Astrocyte (in vitro differentiated cells and primary cell): ENCODE data around the gene IFIT2. TPM values are rescaled to one million over a fixed set of nuclear protein-coding genes. Genes with fewer than 3 reads are reported as not detected.

Experiments used
- DNase-seq: peaks from one replicate; pipeline ENCODE4 v3.0.0-alpha.2; 2010; ENCODE audit warnings: low read depth
- FAIRE-seq: peaks from 2 replicates; lab custom pipeline; 2011; peaks lifted over from hg19 to GRCh38; lab: Jason Lieb, UNC
- H2AFZ ChIP-seq: 2 replicates; pipeline ENCODE4 v1.6.0; 2012; ENCODE audit warnings: low read depth, low read length, inconsistent platforms
- H3K27ac ChIP-seq: 2 replicates; pipeline ENCODE4 v1.5.1; 2011; ENCODE audit warnings: low read depth, low read length, inconsistent platforms
- H3K27me3 ChIP-seq: 2 replicates; pipeline ENCODE4 v1.6.0; 2011; ENCODE audit warnings: low read length, inconsistent platforms; ENCODE audit not compliant: insufficient read depth
- H3K36me3 ChIP-seq: 2 replicates; pipeline ENCODE4 v1.5.1; 2011; ENCODE audit warnings: low read length, inconsistent platforms; ENCODE audit not compliant: insufficient read depth
- H3K4me1 ChIP-seq: 2 replicates; pipeline ENCODE4 v1.5.1; 2011; ENCODE audit warnings: low read length, inconsistent platforms; ENCODE audit not compliant: insufficient read depth
- H3K4me2 ChIP-seq: 2 replicates; pipeline ENCODE4 v1.6.0; 2012; ENCODE audit warnings: low read length, inconsistent platforms
- H3K4me3 ChIP-seq: 2 replicates; pipeline ENCODE4 v1.5.1; 2011; ENCODE audit warnings: low read depth, mild to moderate bottlenecking, low read length, inconsistent platforms; ENCODE audit not compliant: insufficient read depth
- H3K79me2 ChIP-seq: 2 replicates; pipeline ENCODE4 v1.6.0; 2012; ENCODE audit warnings: mild to moderate bottlenecking, low read length, inconsistent platforms; ENCODE audit not compliant: insufficient read depth
- H3K9ac ChIP-seq: 2 replicates; pipeline ENCODE4 v1.6.0; 2012; ENCODE audit warnings: mild to moderate bottlenecking, low read length, inconsistent platforms
- H3K9me3 ChIP-seq: 2 replicates; pipeline ENCODE4 v1.5.1; 2012; ENCODE audit warnings: low read depth, mild to moderate bottlenecking, low read length, inconsistent platforms; ENCODE audit not compliant: insufficient read depth
- H4K20me1 ChIP-seq: 2 replicates; pipeline ENCODE4 v1.6.0; 2012; ENCODE audit warnings: low read length, inconsistent platforms; ENCODE audit not compliant: insufficient read depth
- H3K27ac Mint-ChIP-seq: one replicate; pipeline ENCODE4 v1.8.0; 2021; ENCODE audit warnings: mild to moderate bottlenecking, mixed read lengths; ENCODE audit not compliant: unreplicated experiment
- H3K27me3 Mint-ChIP-seq: one replicate; pipeline ENCODE4 v1.8.0; 2021; ENCODE audit warnings: low read depth, mixed read lengths; ENCODE audit not compliant: unreplicated experiment
- H3K36me3 Mint-ChIP-seq: one replicate; pipeline ENCODE4 v1.8.0; 2021; ENCODE audit warnings: low read depth, mixed read lengths; ENCODE audit not compliant: unreplicated experiment
- H3K4me1 Mint-ChIP-seq: one replicate; pipeline ENCODE4 v1.8.0; 2021; ENCODE audit warnings: low read depth, mixed read lengths; ENCODE audit not compliant: unreplicated experiment
- H3K4me3 Mint-ChIP-seq: one replicate; pipeline ENCODE4 v1.8.0; 2021; ENCODE audit warnings: mild to moderate bottlenecking, moderate library complexity, mixed read lengths; ENCODE audit not compliant: unreplicated experiment
- H3K9me3 Mint-ChIP-seq: one replicate; pipeline ENCODE4 v1.8.0; 2021; ENCODE audit warnings: mild to moderate bottlenecking, mixed read lengths; ENCODE audit not compliant: unreplicated experiment
- EZH2 ChIP-seq: IDR thresholded peaks from 2 replicates; pipeline ENCODE4 v1.6.1; 2012; ENCODE audit warnings: mild to moderate bottlenecking, low read length, inconsistent platforms; ENCODE audit not compliant: insufficient read depth
- total RNA-seq: library from RNA; stranded (reverse); gene quantifications from 2 replicates; pipeline ENCODE4 v1.2.1, GENCODE V29; 2021
- TF ChIP-seq, protein P1 (sequence below): IDR thresholded peaks from 2 replicates; pipeline ENCODE4 v1.5.1; 2011; ENCODE audit warnings: low read depth, mild to moderate bottlenecking, inconsistent platforms, low read length, moderate library complexity; ENCODE audit not compliant: insufficient read depth

The IFIT2 gene
- total RNA-seq, 1 donor from 2014 or later, result 36.0 TPM

DNA sequence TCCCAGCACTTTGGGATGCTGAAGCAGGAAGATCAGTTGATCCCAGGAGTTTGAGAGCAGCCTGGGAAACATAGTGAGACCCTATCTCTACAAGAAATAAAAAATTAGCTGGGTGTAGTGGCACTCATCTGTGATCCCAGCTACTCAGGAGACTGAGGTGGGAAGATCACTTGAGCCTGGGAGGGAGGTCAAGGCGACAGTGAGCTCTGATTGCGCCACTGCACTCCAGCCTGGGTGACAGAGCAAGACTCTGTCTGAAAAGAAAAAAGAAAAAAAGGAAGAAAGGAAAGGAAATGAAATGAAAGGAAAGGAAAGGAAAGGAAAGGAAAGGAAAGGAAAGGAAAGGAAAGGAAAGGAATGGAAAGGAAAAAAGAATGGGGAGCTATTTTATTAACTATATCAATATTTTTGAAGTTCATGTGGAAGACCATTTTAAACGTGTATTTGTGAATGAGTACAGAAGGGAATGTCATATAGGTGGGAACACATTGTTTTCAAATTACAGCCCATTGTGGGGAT, 7.1 kb upstream of the IFIT2 start:
- Histone ChIP-seq H3K4me2 (no peak overlapping the region), H3K4me1 (no peaks in the 10 kb centered on the region), H3K4me3 (no peak overlapping the region), H3K79me2 (no peaks in the 10 kb centered on the region), H3K9ac (no peak overlapping the region), H4K20me1 (no peaks in the 10 kb centered on the region), H3K9me3 (no peaks in the 10 kb centered on the region), H2AFZ (no peak overlapping the region), H3K36me3 (no peaks in the 10 kb centered on the region), H3K27me3 (no peaks in the 10 kb centered on the region), H3K27ac (no peak overlapping the region)
- Mint-ChIP-seq H3K4me3 (no peak overlapping the region), H3K36me3 (no peaks in the 10 kb centered on the region), H3K27me3 (no peaks in the 10 kb centered on the region), H3K9me3 (peaks cover 9% of the 10 kb centered on the region), H3K4me1 (peaks cover 8% of the 10 kb centered on the region), H3K27ac (no peak overlapping the region)
- no peak for FAIRE-seq
- no peak for TF ChIP-seq EZH2
- TF ChIP-seq, protein P1, sequence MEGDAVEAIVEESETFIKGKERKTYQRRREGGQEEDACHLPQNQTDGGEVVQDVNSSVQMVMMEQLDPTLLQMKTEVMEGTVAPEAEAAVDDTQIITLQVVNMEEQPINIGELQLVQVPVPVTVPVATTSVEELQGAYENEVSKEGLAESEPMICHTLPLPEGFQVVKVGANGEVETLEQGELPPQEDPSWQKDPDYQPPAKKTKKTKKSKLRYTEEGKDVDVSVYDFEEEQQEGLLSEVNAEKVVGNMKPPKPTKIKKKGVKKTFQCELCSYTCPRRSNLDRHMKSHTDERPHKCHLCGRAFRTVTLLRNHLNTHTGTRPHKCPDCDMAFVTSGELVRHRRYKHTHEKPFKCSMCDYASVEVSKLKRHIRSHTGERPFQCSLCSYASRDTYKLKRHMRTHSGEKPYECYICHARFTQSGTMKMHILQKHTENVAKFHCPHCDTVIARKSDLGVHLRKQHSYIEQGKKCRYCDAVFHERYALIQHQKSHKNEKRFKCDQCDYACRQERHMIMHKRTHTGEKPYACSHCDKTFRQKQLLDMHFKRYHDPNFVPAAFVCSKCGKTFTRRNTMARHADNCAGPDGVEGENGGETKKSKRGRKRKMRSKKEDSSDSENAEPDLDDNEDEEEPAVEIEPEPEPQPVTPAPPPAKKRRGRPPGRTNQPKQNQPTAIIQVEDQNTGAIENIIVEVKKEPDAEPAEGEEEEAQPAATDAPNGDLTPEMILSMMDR, result no peak
- no peak for DNase-seq

- H3K27ac Mint-ChIP-seq, result no peak overlapping the region
- no peaks in the 10 kb centered on the region for H3K27me3 Mint-ChIP-seq
- Histone ChIP-seq H3K27ac (no peak overlapping the region), H3K36me3 (no peaks in the 10 kb centered on the region), H3K4me1 (no peaks in the 10 kb centered on the region), H2AFZ (no peak overlapping the region), H3K4me3 (no peak overlapping the region), H3K79me2 (no peaks in the 10 kb centered on the region), H4K20me1 (no peaks in the 10 kb centered on the region), H3K27me3 (no peaks in the 10 kb centered on the region), H3K9ac (no peak overlapping the region), H3K4me2 (no peak overlapping the region), H3K9me3 (no peaks in the 10 kb centered on the region)
- H3K9me3 Mint-ChIP-seq, result peaks cover 10% of the 10 kb centered on the region
- no peaks in the 10 kb centered on the region for H3K36me3 Mint-ChIP-seq
- TF ChIP-seq, protein P1, result no peak
- TF ChIP-seq EZH2, result no peak
- peak; percentile 91 for FAIRE-seq
- DNase-seq, result peak; percentile 66
- peaks cover 8% of the 10 kb centered on the region for H3K4me1 Mint-ChIP-seq
- no peak overlapping the region for H3K4me3 Mint-ChIP-seq
These were observed 6.2 kb upstream of the IFIT2 start for GRCh38 chr10:89295597-89295996.

DNA sequence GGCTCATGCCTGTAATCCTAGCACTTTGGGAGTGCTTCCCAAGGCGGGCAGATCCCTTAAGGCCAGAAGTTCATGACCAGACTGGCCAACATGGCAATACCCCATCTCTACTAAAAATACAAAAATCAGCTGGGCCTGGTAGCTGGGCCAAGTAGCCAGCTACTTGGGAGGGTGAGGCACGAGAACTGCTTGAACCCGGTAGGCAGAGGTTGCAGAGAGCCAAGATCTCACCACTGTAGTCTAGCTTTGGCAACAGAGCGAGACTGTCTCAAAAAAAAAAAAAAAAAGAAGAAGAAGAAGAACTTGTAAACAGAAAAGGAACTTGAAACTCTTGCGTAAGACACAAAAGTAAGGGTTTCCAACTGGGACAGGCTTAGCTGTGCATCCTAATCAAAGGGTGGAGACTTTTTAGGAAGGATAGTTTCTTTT, 5.6 kb upstream of the IFIT2 start:
- Mint-ChIP-seq H3K4me1 (peaks cover 12% of the 10 kb centered on the region), H3K27ac (peak overlapping the region; percentile 71), H3K36me3 (no peaks in the 10 kb centered on the region), H3K27me3 (no peaks in the 10 kb centered on the region), H3K4me3 (no peak overlapping the region), H3K9me3 (peaks cover 10% of the 10 kb centered on the region)
- Histone ChIP-seq H3K27ac (no peak overlapping the region), H4K20me1 (no peaks in the 10 kb centered on the region), H3K4me1 (peaks cover 3% of the 10 kb centered on the region), H2AFZ (no peak overlapping the region), H3K9me3 (no peaks in the 10 kb centered on the region), H3K79me2 (no peaks in the 10 kb centered on the region), H3K27me3 (no peaks in the 10 kb centered on the region), H3K36me3 (no peaks in the 10 kb centered on the region), H3K4me3 (no peak overlapping the region), H3K4me2 (no peak overlapping the region), H3K9ac (no peak overlapping the region)
- TF ChIP-seq, protein P1, result no peak
- TF ChIP-seq EZH2, result no peak
- FAIRE-seq, result no peak
- DNase-seq, result no peak
